ENCODE data around the gene NCKAP1.

NCKAP1 gene

GRCh38 chr2:183069174-183069573 is 30.9 kb upstream of the NCKAP1 start:
- H3K36me3 ChIP-seq (ENCODE audit: control insufficient read depth in 1 of 2, insufficient read depth in 2 of 2, low read length in 2 of 2), result no peaks in the 10 kb centered on the region
- no peak overlapping the region for H3K4ac ChIP-seq (ENCODE audit: low read depth, low read length)
- H3K18ac ChIP-seq (ENCODE audit: low read length), result no peak overlapping the region
- no peak overlapping the region for H2BK120ac ChIP-seq (ENCODE audit: insufficient read depth, low read length, poor library complexity)
- H2BK5ac ChIP-seq (ENCODE audit: low read depth, low read length, poor library complexity), result no peak overlapping the region
- no peak overlapping the region for H2AFZ ChIP-seq (ENCODE audit: insufficient read depth, low read length, poor library complexity)
- H3K4me3 ChIP-seq (ENCODE audit: low read depth, low read length), result no peak overlapping the region
- H3K23ac ChIP-seq (ENCODE audit: low read length), result no peak overlapping the region
- no peak overlapping the region for H3K27ac ChIP-seq (ENCODE audit: low read depth, low read length)
- no peak overlapping the region for H2BK12ac ChIP-seq (ENCODE audit: low read length)
- no CpG with 5 or more reads among the region's 2 CpGs for WGBS (ENCODE audit: extremely low coverage, insufficient coverage, insufficient read length)
- no peak overlapping the region for H3K9ac ChIP-seq (ENCODE audit: low read length)
- no peak overlapping the region for H3K14ac ChIP-seq (ENCODE audit: low read length)
- no peaks in the 10 kb centered on the region for H3K79me2 ChIP-seq (ENCODE audit: control insufficient read depth, insufficient read depth, low read length, poor library complexity)
- H3K9me3 ChIP-seq (ENCODE audit: insufficient read depth, low read depth, low read length), result peaks cover 13% of the 10 kb centered on the region
- H4K12ac ChIP-seq (ENCODE audit: low read depth, low read length), result no peak overlapping the region
- H2AK5ac ChIP-seq (ENCODE audit: low read length), result no peak overlapping the region
- H3K79me1 ChIP-seq (ENCODE audit: low read length), result no peaks in the 10 kb centered on the region
- H3K4me2 ChIP-seq (ENCODE audit: low read length), result no peak overlapping the region
- no peak overlapping the region for H4K8ac ChIP-seq (ENCODE audit: low read depth, low read length)
- no peak for DNase-seq
- H3K27me3 ChIP-seq (ENCODE audit: insufficient read depth, low read length), result no peaks in the 10 kb centered on the region
- no peak overlapping the region for H4K91ac ChIP-seq (ENCODE audit: low read depth, low read length)
- no peaks in the 10 kb centered on the region for H3K4me1 ChIP-seq (ENCODE audit: control insufficient read depth in 1 of 2, insufficient read depth in 2 of 2, low read length in 2 of 2)

- no peak overlapping the region for H2AFZ ChIP-seq (ENCODE audit: insufficient read depth, low read length, poor library complexity)
- H2BK120ac ChIP-seq (ENCODE audit: insufficient read depth, low read length, poor library complexity), result no peak overlapping the region
- no peak overlapping the region for H3K4me2 ChIP-seq (ENCODE audit: low read length)
- no peak overlapping the region for H3K23ac ChIP-seq (ENCODE audit: low read length)
- no peak for DNase-seq
- H4K8ac ChIP-seq (ENCODE audit: low read depth, low read length), result no peak overlapping the region
- H2BK5ac ChIP-seq (ENCODE audit: low read depth, low read length, poor library complexity), result no peak overlapping the region
- no peak overlapping the region for H4K91ac ChIP-seq (ENCODE audit: low read depth, low read length)
- H3K36me3 ChIP-seq (ENCODE audit: control insufficient read depth in 1 of 2, insufficient read depth in 2 of 2, low read length in 2 of 2), result no peaks in the 10 kb centered on the region
- H3K27ac ChIP-seq (ENCODE audit: low read depth, low read length), result no peak overlapping the region
- WGBS (ENCODE audit: extremely low coverage, insufficient coverage, insufficient read length), result no CpG with 5 or more reads among the region's 3 CpGs
- H3K79me1 ChIP-seq (ENCODE audit: low read length), result no peaks in the 10 kb centered on the region
- H3K18ac ChIP-seq (ENCODE audit: low read length), result no peak overlapping the region
- H3K4ac ChIP-seq (ENCODE audit: low read depth, low read length), result no peak overlapping the region
- no peak overlapping the region for H2BK12ac ChIP-seq (ENCODE audit: low read length)
- H3K14ac ChIP-seq (ENCODE audit: low read length), result no peak overlapping the region
- H3K9me3 ChIP-seq (ENCODE audit: insufficient read depth, low read depth, low read length), result peaks cover 13% of the 10 kb centered on the region
- H3K4me3 ChIP-seq (ENCODE audit: low read depth, low read length), result no peak overlapping the region
- no peak overlapping the region for H2AK5ac ChIP-seq (ENCODE audit: low read length)
- no peaks in the 10 kb centered on the region for H3K27me3 ChIP-seq (ENCODE audit: insufficient read depth, low read length)
- H3K4me1 ChIP-seq (ENCODE audit: control insufficient read depth in 1 of 2, insufficient read depth in 2 of 2, low read length in 2 of 2), result no peaks in the 10 kb centered on the region
- H3K9ac ChIP-seq (ENCODE audit: low read length), result no peak overlapping the region
- no peak overlapping the region for H4K12ac ChIP-seq (ENCODE audit: low read depth, low read length)
- no peaks in the 10 kb centered on the region for H3K79me2 ChIP-seq (ENCODE audit: control insufficient read depth, insufficient read depth, low read length, poor library complexity)
These were observed 30.3 kb upstream of the NCKAP1 start for GRCh38 chr2:183068561-183068960.

GRCh38 chr2:183063083-183063482 is 24.8 kb upstream of the NCKAP1 start:
- no peak overlapping the region for H2BK120ac ChIP-seq (ENCODE audit: insufficient read depth, low read length, poor library complexity)
- no peak overlapping the region for H2AK5ac ChIP-seq (ENCODE audit: low read length)
- H3K27me3 ChIP-seq (ENCODE audit: insufficient read depth, low read length), result no peaks in the 10 kb centered on the region
- no peak overlapping the region for H2BK12ac ChIP-seq (ENCODE audit: low read length)
- no peak overlapping the region for H4K91ac ChIP-seq (ENCODE audit: low read depth, low read length)
- no peak for DNase-seq
- no peaks in the 10 kb centered on the region for H3K79me2 ChIP-seq (ENCODE audit: control insufficient read depth, insufficient read depth, low read length, poor library complexity)
- H3K27ac ChIP-seq (ENCODE audit: low read depth, low read length), result no peak overlapping the region
- no peak overlapping the region for H3K9ac ChIP-seq (ENCODE audit: low read length)
- H2BK5ac ChIP-seq (ENCODE audit: low read depth, low read length, poor library complexity), result no peak overlapping the region
- H3K4me2 ChIP-seq (ENCODE audit: low read length), result no peak overlapping the region
- H3K36me3 ChIP-seq (ENCODE audit: control insufficient read depth in 1 of 2, insufficient read depth in 2 of 2, low read length in 2 of 2), result no peaks in the 10 kb centered on the region
- no peak overlapping the region for H4K12ac ChIP-seq (ENCODE audit: low read depth, low read length)
- no peak overlapping the region for H3K14ac ChIP-seq (ENCODE audit: low read length)
- no CpG with 5 or more reads among the region's 2 CpGs for WGBS (ENCODE audit: extremely low coverage, insufficient coverage, insufficient read length)
- H3K4ac ChIP-seq (ENCODE audit: low read depth, low read length), result no peak overlapping the region
- no peak overlapping the region for H3K18ac ChIP-seq (ENCODE audit: low read length)
- H2AFZ ChIP-seq (ENCODE audit: insufficient read depth, low read length, poor library complexity), result no peak overlapping the region
- H3K23ac ChIP-seq (ENCODE audit: low read length), result no peak overlapping the region
- no peaks in the 10 kb centered on the region for H3K79me1 ChIP-seq (ENCODE audit: low read length)
- H3K4me1 ChIP-seq (ENCODE audit: control insufficient read depth in 1 of 2, insufficient read depth in 2 of 2, low read length in 2 of 2), result no peaks in the 10 kb centered on the region
- H4K8ac ChIP-seq (ENCODE audit: low read depth, low read length), result no peak overlapping the region
- no peak overlapping the region for H3K4me3 ChIP-seq (ENCODE audit: low read depth, low read length)
- no peaks in the 10 kb centered on the region for H3K9me3 ChIP-seq (ENCODE audit: insufficient read depth, low read depth, low read length)

GRCh38 chr2:183060571-183061231 is 22.4 kb upstream of the NCKAP1 start:
- Histone ChIP-seq H3K79me1 (ENCODE audit: low read length) (no peaks in the 10 kb centered on the region), H3K4me2 (ENCODE audit: low read length) (no peak overlapping the region), H3K9ac (ENCODE audit: low read length) (no peak overlapping the region), H3K27ac (ENCODE audit: low read depth, low read length) (no peak overlapping the region), H4K8ac (ENCODE audit: low read depth, low read length) (no peak overlapping the region), H2BK12ac (ENCODE audit: low read length) (no peak overlapping the region), H2AK5ac (ENCODE audit: low read length) (no peak overlapping the region), H4K12ac (ENCODE audit: low read depth, low read length) (no peak overlapping the region), H2BK5ac (ENCODE audit: low read depth, low read length, poor library complexity) (no peak overlapping the region), H3K4me3 (ENCODE audit: low read depth, low read length) (no peak overlapping the region), H2BK120ac (ENCODE audit: insufficient read depth, low read length, poor library complexity) (no peak overlapping the region), H3K4me1 (ENCODE audit: control insufficient read depth in 1 of 2, insufficient read depth in 2 of 2, low read length in 2 of 2) (no peaks in the 10 kb centered on the region), H3K79me2 (ENCODE audit: control insufficient read depth, insufficient read depth, low read length, poor library complexity) (no peaks in the 10 kb centered on the region), H3K14ac (ENCODE audit: low read length) (no peak overlapping the region), H2AFZ (ENCODE audit: insufficient read depth, low read length, poor library complexity) (no peak overlapping the region), H3K27me3 (ENCODE audit: insufficient read depth, low read length) (no peaks in the 10 kb centered on the region), H3K36me3 (ENCODE audit: control insufficient read depth in 1 of 2, insufficient read depth in 2 of 2, low read length in 2 of 2) (no peaks in the 10 kb centered on the region), H3K23ac (ENCODE audit: low read length) (no peak overlapping the region), H3K4ac (ENCODE audit: low read depth, low read length) (no peak overlapping the region), H4K91ac (ENCODE audit: low read depth, low read length) (no peak overlapping the region), H3K18ac (ENCODE audit: low read length) (no peak overlapping the region), H3K9me3 (ENCODE audit: insufficient read depth, low read depth, low read length) (no peaks in the 10 kb centered on the region)
- WGBS (ENCODE audit: extremely low coverage, insufficient coverage, insufficient read length), result no CpG with 5 or more reads among the region's 14 CpGs
- DNase-seq, result no peak

All from trophoblast cell (in vitro differentiated cells and primary cell).